Measurements from ENCODE around the gene CORO1C.

The CORO1C gene

GRCh38 chr12:108722463-108722862, 8.9 kb downstream of the CORO1C start:
- WGBS = 88% methylated on average over 1 of the region's 1 CpG
- Histone ChIP-seq H3K27me3 (ENCODE audit: insufficient read depth, low read length) (no peaks in the 10 kb centered on the region), H3K4me3 (ENCODE audit: low read length) (no peak overlapping the region), H3K9ac (ENCODE audit: low read depth, low read length) (no peak overlapping the region), H3K9me3 (ENCODE audit: insufficient read depth, low read depth, low read length) (no peaks in the 10 kb centered on the region), H3K36me3 (ENCODE audit: insufficient read depth, low read length) (no peaks in the 10 kb centered on the region; the same call in 1 of the 2 replicates), H3K4me1 (ENCODE audit: insufficient read depth, low read length) (peaks cover 52% of the 10 kb centered on the region), H3K27ac (ENCODE audit: low read depth, low read length) (no peak overlapping the region; the same call in 1 of the 2 replicates)

DNA sequence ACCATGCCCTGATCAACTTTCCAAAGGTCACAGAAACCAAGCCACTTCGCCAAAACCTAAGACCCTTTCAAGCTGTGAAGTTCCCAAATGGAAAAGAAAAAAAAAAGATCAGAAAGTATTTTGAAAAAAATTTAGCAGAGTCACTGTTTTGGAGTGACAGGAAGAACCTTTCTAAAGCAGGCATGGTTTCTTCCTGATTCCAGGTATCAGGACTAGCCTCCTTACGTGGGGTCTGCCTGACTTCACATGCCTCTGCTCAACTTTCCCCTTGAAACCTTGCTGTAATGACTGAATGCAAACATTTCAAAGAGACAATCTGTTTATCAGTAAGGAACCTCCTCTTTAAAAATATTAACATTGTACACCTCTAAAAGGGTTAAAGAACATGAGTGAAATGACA, 9.5 kb downstream of the CORO1C start:
- no peaks in the 10 kb centered on the region for H3K9me3 ChIP-seq (ENCODE audit: insufficient read depth, low read depth, low read length)
- no peak overlapping the region for H3K4me3 ChIP-seq (ENCODE audit: low read length)
- 81% methylated on average over 2 of the region's 2 CpGs for WGBS
- H3K27me3 ChIP-seq (ENCODE audit: insufficient read depth, low read length) = no peaks in the 10 kb centered on the region
- H3K36me3 ChIP-seq (ENCODE audit: insufficient read depth, low read length) = peaks cover 3% of the 10 kb centered on the region; the same call in 1 of the 2 replicates
- no peak overlapping the region for H3K9ac ChIP-seq (ENCODE audit: low read depth, low read length)
- H3K27ac ChIP-seq (ENCODE audit: low read depth, low read length) = no peak overlapping the region
- H3K4me1 ChIP-seq (ENCODE audit: insufficient read depth, low read length) = peaks cover 56% of the 10 kb centered on the region

DNA sequence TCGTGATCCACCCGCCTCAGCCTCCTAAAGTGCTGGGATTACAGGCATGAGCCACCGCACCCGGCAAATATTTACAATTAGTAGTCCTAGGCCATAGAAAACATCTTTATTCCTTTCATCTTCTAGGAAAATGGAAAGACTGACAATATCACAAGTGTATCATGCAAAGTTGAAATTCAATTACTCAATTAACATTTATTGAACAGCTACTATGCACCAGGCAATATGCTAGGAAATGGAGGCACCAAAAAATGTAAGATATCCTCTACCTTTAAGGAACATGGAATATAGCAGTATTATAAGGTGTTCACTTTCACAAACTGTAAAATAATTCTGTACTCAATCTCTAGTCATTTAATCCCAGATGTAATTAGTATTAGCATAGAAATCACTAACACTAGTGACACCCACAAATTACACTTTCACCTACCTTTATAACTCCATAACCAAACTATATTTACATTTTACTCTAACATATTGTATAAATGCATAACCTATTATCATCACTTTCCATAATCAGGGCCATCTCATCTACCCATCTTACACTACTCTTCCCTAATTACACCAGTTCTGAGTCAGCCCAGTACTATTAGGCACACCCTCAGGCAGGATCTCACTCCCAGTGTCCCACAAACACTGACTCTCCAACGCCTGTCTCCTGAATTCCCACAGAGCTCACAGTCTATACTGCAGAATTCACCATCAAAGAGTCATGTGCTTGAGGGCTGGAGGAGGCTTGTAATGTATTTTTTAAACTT, 10.4 kb downstream of the CORO1C start:
- H3K27ac ChIP-seq (ENCODE audit: low read depth, low read length) = no peak overlapping the region
- 89% methylated on average over 5 of the region's 5 CpGs for WGBS

DNA sequence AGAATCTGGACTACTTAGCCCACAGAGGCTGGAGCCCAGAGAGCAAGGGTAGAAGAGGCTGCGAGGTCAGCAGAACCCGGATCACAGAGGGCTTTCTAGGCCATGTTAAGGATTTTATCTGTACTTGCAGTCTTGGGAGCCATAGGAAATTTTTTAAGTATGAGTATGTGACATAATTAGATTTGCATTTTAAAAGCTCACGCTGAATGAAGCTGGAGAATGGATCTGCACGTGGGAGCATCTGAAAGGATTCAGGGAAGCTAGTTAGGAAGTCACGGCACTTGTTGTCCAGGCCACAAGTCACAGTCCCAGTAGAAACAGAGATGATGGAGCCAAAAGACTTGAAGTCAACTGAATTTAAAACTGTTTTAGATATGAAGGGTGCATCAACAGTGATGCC, 14.1 kb downstream of the CORO1C start:
- WGBS = 77% methylated on average over 5 of the region's 5 CpGs
- Histone ChIP-seq H3K27me3 (ENCODE audit: insufficient read depth, low read length) (no peaks in the 10 kb centered on the region), H3K4me1 (ENCODE audit: insufficient read depth, low read length) (peaks cover 48% of the 10 kb centered on the region), H3K27ac (ENCODE audit: low read depth, low read length) (no peak overlapping the region), H3K4me3 (ENCODE audit: low read length) (no peak overlapping the region), H3K36me3 (ENCODE audit: insufficient read depth, low read length) (peaks cover 8% of the 10 kb centered on the region; the same call in 1 of the 2 replicates), H3K9ac (ENCODE audit: low read depth, low read length) (no peak overlapping the region), H3K9me3 (ENCODE audit: insufficient read depth, low read depth, low read length) (no peaks in the 10 kb centered on the region)

More for the DNA sequence above, 10.4 kb downstream of the CORO1C start:
- Histone ChIP-seq H3K36me3 (ENCODE audit: insufficient read depth, low read length) (peaks cover 8% of the 10 kb centered on the region; the same call in 1 of the 2 replicates), H3K9me3 (ENCODE audit: insufficient read depth, low read depth, low read length) (no peaks in the 10 kb centered on the region), H3K4me1 (ENCODE audit: insufficient read depth, low read length) (peaks cover 56% of the 10 kb centered on the region), H3K27me3 (ENCODE audit: insufficient read depth, low read length) (no peaks in the 10 kb centered on the region), H3K4me3 (ENCODE audit: low read length) (no peak overlapping the region), H3K9ac (ENCODE audit: low read depth, low read length) (no peak overlapping the region)

DNA sequence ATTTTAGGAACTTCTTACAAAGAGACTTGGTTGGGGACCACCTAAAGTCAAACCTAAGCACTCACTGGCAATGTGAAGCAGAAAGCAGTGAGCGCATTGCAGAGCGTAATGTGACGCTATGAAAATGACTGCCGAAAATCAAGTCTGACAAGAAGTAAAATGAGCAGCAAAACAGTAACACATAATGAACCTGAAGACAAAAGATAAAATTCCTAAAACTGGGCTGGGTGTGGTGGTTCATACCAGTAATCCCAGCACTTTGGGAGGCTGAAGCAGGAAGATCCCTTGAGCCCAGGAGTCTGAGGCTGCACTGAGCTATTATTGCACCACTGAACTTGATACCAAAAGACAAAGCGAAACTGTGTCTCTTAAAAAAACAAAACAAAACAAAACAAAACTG, 16.5 kb downstream of the CORO1C start:
- Histone ChIP-seq H3K27me3 (ENCODE audit: insufficient read depth, low read length) (no peaks in the 10 kb centered on the region), H3K4me3 (ENCODE audit: low read length) (no peak overlapping the region), H3K9me3 (ENCODE audit: insufficient read depth, low read depth, low read length) (no peaks in the 10 kb centered on the region), H3K36me3 (ENCODE audit: insufficient read depth, low read length) (peaks cover 8% of the 10 kb centered on the region; the same call in 1 of the 2 replicates), H3K9ac (ENCODE audit: low read depth, low read length) (peak overlapping the region; percentile 7; the same call in 1 of the 2 replicates), H3K4me1 (ENCODE audit: insufficient read depth, low read length) (peaks cover 40% of the 10 kb centered on the region), H3K27ac (ENCODE audit: low read depth, low read length) (peak overlapping the region; percentile 51; the same call in 1 of the 2 replicates)
- WGBS = 91% methylated on average over 5 of the region's 5 CpGs

- Histone ChIP-seq H3K9ac (ENCODE audit: low read depth, low read length) (no peak overlapping the region), H3K4me1 (ENCODE audit: insufficient read depth, low read length) (peaks cover 35% of the 10 kb centered on the region), H3K36me3 (ENCODE audit: insufficient read depth, low read length) (peaks cover 8% of the 10 kb centered on the region; the same call in 1 of the 2 replicates), H3K4me3 (ENCODE audit: low read length) (no peak overlapping the region), H3K9me3 (ENCODE audit: insufficient read depth, low read depth, low read length) (no peaks in the 10 kb centered on the region), H3K27ac (ENCODE audit: low read depth, low read length) (no peak overlapping the region), H3K27me3 (ENCODE audit: insufficient read depth, low read length) (no peaks in the 10 kb centered on the region)
- WGBS = 90% methylated on average over 6 of the region's 6 CpGs
Measured at GRCh38 chr12:108713471-108713870, 17.8 kb downstream of the CORO1C start.

- WGBS = 92% methylated on average over 2 of the region's 2 CpGs
- no peaks in the 10 kb centered on the region for H3K9me3 ChIP-seq (ENCODE audit: insufficient read depth, low read depth, low read length)
- no peaks in the 10 kb centered on the region for H3K27me3 ChIP-seq (ENCODE audit: insufficient read depth, low read length)
- no peak overlapping the region for H3K27ac ChIP-seq (ENCODE audit: low read depth, low read length)
- no peak overlapping the region for H3K9ac ChIP-seq (ENCODE audit: low read depth, low read length)
- peaks cover 35% of the 10 kb centered on the region for H3K4me1 ChIP-seq (ENCODE audit: insufficient read depth, low read length)
- H3K4me3 ChIP-seq (ENCODE audit: low read length) = no peak overlapping the region
- H3K36me3 ChIP-seq (ENCODE audit: insufficient read depth, low read length) = peaks cover 8% of the 10 kb centered on the region; the same call in 1 of the 2 replicates
Measured at GRCh38 chr12:108712925-108713203, 18.5 kb downstream of the CORO1C start.

DNA sequence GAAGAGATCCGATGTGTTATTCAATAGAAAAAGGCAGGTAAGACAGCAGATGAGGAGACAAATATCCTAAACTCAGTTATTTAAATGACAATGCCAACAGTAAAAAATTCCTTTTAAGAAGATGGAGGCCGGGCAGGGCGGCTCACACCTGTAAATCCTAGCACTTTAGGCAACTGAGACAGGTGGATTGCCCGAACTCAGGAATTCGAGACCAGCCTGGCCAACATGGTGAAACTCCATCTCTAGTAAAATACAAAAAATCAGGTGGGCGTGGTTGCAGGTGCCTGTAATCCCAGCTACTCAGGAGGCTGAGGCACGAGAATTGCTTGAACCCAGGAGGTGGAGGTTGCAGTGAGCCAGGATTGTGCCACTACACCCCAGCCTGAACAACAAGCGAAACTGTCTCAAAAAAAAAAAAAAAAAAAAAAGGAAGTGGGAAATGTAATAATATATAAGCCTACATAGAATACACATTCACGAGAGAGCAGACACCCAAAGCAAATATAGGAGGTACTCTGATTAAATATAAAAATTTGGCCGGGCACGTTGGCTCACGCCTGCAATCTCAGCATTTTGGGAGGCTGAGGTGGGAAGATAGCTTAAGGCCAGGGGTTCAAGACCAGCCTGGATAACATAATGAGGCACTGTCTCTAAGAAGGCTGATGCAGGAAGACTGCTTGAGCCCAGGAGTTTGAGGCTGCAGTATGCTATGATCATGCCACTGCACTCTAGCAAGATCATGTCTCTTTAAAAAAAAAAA, 19.0 kb downstream of the CORO1C start:
- Histone ChIP-seq H3K36me3 (ENCODE audit: insufficient read depth, low read length) (peaks cover 7% of the 10 kb centered on the region; the same call in 1 of the 2 replicates), H3K4me3 (ENCODE audit: low read length) (no peak overlapping the region), H3K4me1 (ENCODE audit: insufficient read depth, low read length) (peaks cover 33% of the 10 kb centered on the region), H3K9ac (ENCODE audit: low read depth, low read length) (no peak overlapping the region), H3K27ac (ENCODE audit: low read depth, low read length) (no peak overlapping the region), H3K9me3 (ENCODE audit: insufficient read depth, low read depth, low read length) (no peaks in the 10 kb centered on the region), H3K27me3 (ENCODE audit: insufficient read depth, low read length) (no peaks in the 10 kb centered on the region)
- 89% methylated on average over 11 of the region's 12 CpGs for WGBS

- no peak overlapping the region for H3K4me3 ChIP-seq (ENCODE audit: low read length)
- WGBS = 93% methylated on average over 8 of the region's 9 CpGs
- H3K27ac ChIP-seq (ENCODE audit: low read depth, low read length) = no peak overlapping the region
- H3K27me3 ChIP-seq (ENCODE audit: insufficient read depth, low read length) = no peaks in the 10 kb centered on the region
- H3K9me3 ChIP-seq (ENCODE audit: insufficient read depth, low read depth, low read length) = no peaks in the 10 kb centered on the region
- peaks cover 4% of the 10 kb centered on the region; the same call in 1 of the 2 replicates for H3K36me3 ChIP-seq (ENCODE audit: insufficient read depth, low read length)
- H3K9ac ChIP-seq (ENCODE audit: low read depth, low read length) = no peak overlapping the region
- H3K4me1 ChIP-seq (ENCODE audit: insufficient read depth, low read length) = peaks cover 30% of the 10 kb centered on the region
Measured at GRCh38 chr12:108711489-108712164, 19.7 kb downstream of the CORO1C start.

DNA sequence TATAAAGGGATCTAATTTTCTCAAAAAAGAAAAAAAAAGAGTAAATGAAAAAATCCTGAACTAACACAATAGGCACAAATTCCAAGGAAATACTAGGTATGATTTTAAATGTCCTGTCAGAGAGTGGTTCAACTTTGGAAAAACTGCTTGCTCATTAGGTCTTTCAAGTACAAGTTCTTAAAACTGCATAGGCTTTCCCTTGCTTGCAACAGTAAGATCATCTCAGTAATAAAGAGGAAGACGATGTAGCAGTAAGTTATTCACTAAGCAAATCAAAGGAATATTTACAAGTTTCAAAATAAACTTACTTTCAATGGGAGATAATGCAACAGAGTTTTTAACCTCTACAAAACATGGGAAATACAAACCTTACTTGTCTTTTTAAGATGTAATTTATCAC, 21.6 kb downstream of the CORO1C start:
- 83% methylated on average over 1 of the region's 1 CpG for WGBS

DNA sequence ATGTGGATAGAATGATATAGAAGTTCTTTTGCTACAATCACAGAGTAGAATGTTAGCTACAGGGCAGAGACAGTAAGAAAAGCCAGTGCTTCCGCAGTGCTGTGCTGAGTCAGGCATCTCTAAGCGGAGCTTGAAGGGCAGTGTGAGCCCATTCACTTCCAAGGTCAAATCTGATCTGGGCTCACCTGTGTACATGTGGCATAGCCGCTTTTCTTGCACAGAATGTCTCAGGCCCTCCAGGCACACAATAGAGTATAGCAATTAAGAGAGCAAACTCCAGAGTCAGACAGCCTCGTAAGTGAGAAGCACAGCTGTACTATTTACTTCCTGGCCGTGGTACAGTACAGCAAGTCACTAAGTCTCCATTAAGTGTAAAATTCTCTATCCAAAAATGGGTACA, 26.8 kb downstream of the CORO1C start:
- no peaks in the 10 kb centered on the region for H3K27me3 ChIP-seq (ENCODE audit: insufficient read depth, low read length)
- H3K27ac ChIP-seq (ENCODE audit: low read depth, low read length) = no peak overlapping the region
- 95% methylated on average over 5 of the region's 5 CpGs for WGBS
- H3K36me3 ChIP-seq (ENCODE audit: insufficient read depth, low read length) = peaks cover 16% of the 10 kb centered on the region
- H3K4me3 ChIP-seq (ENCODE audit: low read length) = no peak overlapping the region
- H3K9me3 ChIP-seq (ENCODE audit: insufficient read depth, low read depth, low read length) = no peaks in the 10 kb centered on the region
- peaks cover 38% of the 10 kb centered on the region for H3K4me1 ChIP-seq (ENCODE audit: insufficient read depth, low read length)
- H3K9ac ChIP-seq (ENCODE audit: low read depth, low read length) = no peak overlapping the region

More for the DNA sequence above, 21.6 kb downstream of the CORO1C start:
- H3K9ac ChIP-seq (ENCODE audit: low read depth, low read length) = no peak overlapping the region
- H3K27ac ChIP-seq (ENCODE audit: low read depth, low read length) = no peak overlapping the region
- no peaks in the 10 kb centered on the region for H3K9me3 ChIP-seq (ENCODE audit: insufficient read depth, low read depth, low read length)
- H3K4me1 ChIP-seq (ENCODE audit: insufficient read depth, low read length) = peaks cover 23% of the 10 kb centered on the region
- H3K36me3 ChIP-seq (ENCODE audit: insufficient read depth, low read length) = no peaks in the 10 kb centered on the region
- H3K4me3 ChIP-seq (ENCODE audit: low read length) = no peak overlapping the region
- H3K27me3 ChIP-seq (ENCODE audit: insufficient read depth, low read length) = no peaks in the 10 kb centered on the region

Measured in HUES64 (cell line).